Effector memory CD8-positive, alpha-beta T cell (primary cell): ENCODE measurements around the gene RAMACL.
A peak's percentile ranks its signal among the peaks of the same experiment; 100 is the strongest.
"Not testable (repeated sequence)": the region's sequence is repeated elsewhere in the genome, so short reads cannot be mapped to it uniquely, and the experiment has no call there.

ENCODE experiments used
- ATAC-seq: fragments of 150-1000 bp; cut with Tn5 transposase; replicated peaks from 2 replicates; pipeline ENCODE4 v1.10.0; 2021; ENCODE audit warnings: mild to moderate bottlenecking, moderate library complexity
- DNase-seq, 3 experiments: peaks; one replicate each; pipeline ENCODE4 v3.0.0; 2021
- H3K27ac Mint-ChIP-seq, 2 donors: one replicate each; pipeline ENCODE4 v1.8.0; 2022; ENCODE audit warnings: mild to moderate bottlenecking in 2 of 2, mixed read lengths in 2 of 2, moderate library complexity in 2 of 2
- H3K27me3 Mint-ChIP-seq, 2 donors: one replicate each; pipeline ENCODE4 v1.8.0; 2022; ENCODE audit warnings: mixed read lengths in 2 of 2
- H3K36me3 Mint-ChIP-seq: one replicate; pipeline ENCODE4 v1.8.0; 2022; ENCODE audit warnings: mild to moderate bottlenecking, moderate library complexity, mixed read lengths; ENCODE audit not compliant: insufficient read depth
- H3K4me1 Mint-ChIP-seq, 2 donors: one replicate each; pipeline ENCODE4 v1.8.0; 2022; ENCODE audit warnings: low read depth in 2 of 2, mixed read lengths in 2 of 2
- H3K4me3 Mint-ChIP-seq, 2 donors: one replicate each; pipeline ENCODE4 v1.8.0; 2022; ENCODE audit warnings: mild to moderate bottlenecking in 2 of 2, mixed read lengths in 2 of 2, moderate library complexity in 2 of 2
- H3K9me3 Mint-ChIP-seq, 2 donors: one replicate each; pipeline ENCODE4 v1.8.0; 2022; ENCODE audit warnings: mixed read lengths in 2 of 2
- total RNA-seq, 9 experiments: gene quantifications; one replicate each; lab custom pipeline; 2026; lab: John Stamatoyannopoulos, UW

The RAMACL gene
- 0.13 to 4.2 (median 0.60) reads per million in 9 experiments for total RNA-seq

- DNase-seq (peak; percentile 19 to 41 (median 26)), ATAC-seq (peak; percentile 98)
- peaks cover 5% of the 10 kb centered on the region for H3K36me3 Mint-ChIP-seq
- H3K4me1 Mint-ChIP-seq, result no peaks in the 10 kb centered on the region
- H3K4me3 Mint-ChIP-seq, result no peak within 1 kb of the TSS
- H3K9me3 Mint-ChIP-seq, result no peaks in the 10 kb centered on the region
- H3K27me3 Mint-ChIP-seq, result peaks cover 7 to 14% of the 10 kb centered on the region in 2 donors
- H3K27ac Mint-ChIP-seq, result no peak within 1 kb of the TSS
Observed at GRCh38 chr6:166586424-166587156, at the start of gene RAMACL. TSS of gene RAMACL (minus strand) at chr6:166586678. CDS start at chr6:166586477, 201 bp downstream.

- Mint-ChIP-seq H3K4me3 (no peak overlapping the region), H3K27me3 (peaks cover 88 to 94% of the 10 kb centered on the region in 2 donors), H3K4me1 (peaks cover 0 to 7% of the 10 kb centered on the region in 2 donors), H3K36me3 (no peaks in the 10 kb centered on the region), H3K9me3 (no peaks in the 10 kb centered on the region), H3K27ac (no peak overlapping the region)
- no peak for ATAC-seq
- DNase-seq, result no peak
Observed at GRCh38 chr6:166635013-166635970, 48.8 kb upstream of the RAMACL start.

- not testable (repeated sequence) for H3K4me1 Mint-ChIP-seq, ATAC-seq, DNase-seq, H3K9me3 Mint-ChIP-seq, H3K36me3 Mint-ChIP-seq, H3K27ac Mint-ChIP-seq, H3K4me3 Mint-ChIP-seq
- peaks cover 87 to 94% of the 10 kb centered on the region in 2 donors for H3K27me3 Mint-ChIP-seq
Observed at GRCh38 chr6:166634581-166634980, 48.1 kb upstream of the RAMACL start.

DNA sequence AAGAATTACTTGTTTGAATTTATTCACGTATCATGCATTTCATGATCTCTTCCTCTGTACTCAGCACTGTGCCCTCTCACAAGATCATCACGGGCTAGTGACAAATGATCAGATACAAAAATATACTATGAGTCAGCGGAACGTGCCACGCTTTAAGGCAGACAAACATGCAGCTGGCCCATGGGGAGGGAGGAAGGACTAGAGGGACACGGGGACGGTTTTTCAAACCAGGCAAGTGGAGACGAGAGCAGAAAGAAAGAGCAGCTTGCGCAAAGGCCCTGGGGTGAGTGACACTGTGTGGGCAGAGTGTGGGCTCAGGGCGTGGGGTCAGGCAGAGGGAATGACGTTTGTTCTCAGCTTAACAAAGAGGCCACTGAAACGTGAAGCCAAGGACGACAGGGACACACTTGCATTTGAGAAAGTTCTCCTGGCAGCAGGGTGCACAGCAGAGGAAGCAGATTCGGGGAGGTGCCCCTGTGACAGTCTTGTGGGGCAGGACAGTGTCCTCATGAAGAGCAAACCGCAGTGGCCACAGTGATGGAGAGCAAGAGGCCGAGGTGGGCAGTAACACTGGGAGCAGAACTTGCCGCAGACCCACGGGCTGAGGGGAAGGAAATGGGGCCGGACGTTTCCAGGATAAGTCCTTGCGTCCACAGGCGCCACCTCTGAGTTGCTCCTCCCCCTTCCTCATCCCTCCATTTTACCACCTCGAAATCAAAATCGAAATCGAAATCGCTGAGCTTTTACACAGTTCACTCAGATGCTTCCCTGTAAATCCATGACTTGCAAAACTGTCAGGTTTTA, 47.5 kb upstream of the RAMACL start:
- no peaks in the 10 kb centered on the region for H3K9me3 Mint-ChIP-seq
- no peak overlapping the region for H3K27ac Mint-ChIP-seq
- no peak for DNase-seq
- H3K4me1 Mint-ChIP-seq, result no peaks in the 10 kb centered on the region
- no peaks in the 10 kb centered on the region for H3K36me3 Mint-ChIP-seq
- H3K4me3 Mint-ChIP-seq, result no peak overlapping the region
- ATAC-seq, result no peak
- H3K27me3 Mint-ChIP-seq, result peaks cover 87 to 94% of the 10 kb centered on the region in 2 donors

DNA sequence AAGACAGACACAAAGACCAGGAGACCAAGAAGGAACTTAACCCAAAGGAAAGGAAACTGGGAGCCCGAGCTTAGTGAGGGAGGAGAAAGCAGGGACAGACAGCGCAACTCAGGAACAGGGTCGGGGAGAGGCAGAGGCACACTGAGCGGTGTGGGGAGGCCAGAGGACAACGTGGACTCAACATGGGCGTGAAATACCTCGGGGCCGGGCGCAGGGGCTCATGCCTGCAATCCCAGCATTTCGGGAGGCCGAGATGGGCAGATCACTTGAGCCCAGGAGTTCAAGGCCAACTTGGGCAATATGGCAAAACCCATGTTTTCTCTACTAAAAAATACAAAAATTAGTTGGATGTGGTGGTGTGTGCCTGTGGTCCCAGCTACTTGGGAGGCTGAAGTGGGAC, 46.3 kb upstream of the RAMACL start:
- H3K4me3 Mint-ChIP-seq, result no peak overlapping the region

DNA sequence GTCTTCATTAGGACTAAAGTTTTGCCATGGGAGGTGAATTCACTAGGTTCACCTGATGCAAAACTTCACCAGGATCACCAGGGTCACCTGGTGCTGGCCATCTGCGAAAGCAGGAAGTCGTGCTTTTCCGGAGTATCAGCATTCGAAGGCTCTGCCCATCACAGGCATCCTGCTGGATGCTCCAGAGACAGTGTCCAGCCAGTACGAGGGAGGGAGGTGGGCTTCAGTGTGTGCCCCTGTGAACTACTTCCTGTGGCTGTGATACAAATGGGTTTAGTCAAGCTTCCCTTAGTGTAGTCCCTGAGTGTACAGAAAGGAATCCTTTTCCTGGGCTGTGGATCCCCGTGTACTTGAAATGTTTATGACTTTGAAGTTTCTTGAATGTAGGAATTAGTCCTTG, 44.0 kb upstream of the RAMACL start:
- Mint-ChIP-seq H3K4me3 (no peak overlapping the region), H3K36me3 (peaks cover 16% of the 10 kb centered on the region), H3K27me3 (peaks cover 62 to 79% of the 10 kb centered on the region in 2 donors), H3K27ac (no peak overlapping the region), H3K4me1 (peaks cover 15 to 16% of the 10 kb centered on the region in 2 donors), H3K9me3 (no peaks in the 10 kb centered on the region)
- ATAC-seq (no peak), DNase-seq (no peak)

More for the DNA sequence above, 46.3 kb upstream of the RAMACL start:
- Mint-ChIP-seq H3K27me3 (peaks cover 76 to 93% of the 10 kb centered on the region in 2 donors), H3K4me1 (peaks cover 8 to 9% of the 10 kb centered on the region in 2 donors), H3K36me3 (peaks cover 8% of the 10 kb centered on the region), H3K27ac (no peak overlapping the region), H3K9me3 (no peaks in the 10 kb centered on the region)
- no peak for DNase-seq
- ATAC-seq, result no peak

DNA sequence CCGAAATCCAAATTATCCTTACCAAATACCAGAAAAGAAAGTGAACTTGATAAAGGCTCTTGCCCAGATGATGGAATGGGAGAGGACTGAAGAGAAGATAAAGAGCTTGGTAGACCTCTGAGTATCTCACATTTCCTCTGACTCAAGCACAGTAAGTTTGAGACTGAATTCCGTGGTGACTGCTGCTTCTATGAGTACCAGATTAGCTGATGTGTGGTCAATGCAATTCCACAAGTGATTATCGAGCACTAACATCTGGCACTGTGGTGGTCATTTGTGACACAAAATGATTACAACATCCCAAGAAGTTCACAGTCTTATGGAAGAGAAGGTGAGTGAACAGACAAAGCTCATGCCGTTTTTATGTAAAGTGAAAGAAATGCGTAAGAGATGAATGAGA, 43.1 kb upstream of the RAMACL start:
- Mint-ChIP-seq H3K27ac (no peak overlapping the region), H3K36me3 (peaks cover 16% of the 10 kb centered on the region), H3K4me1 (peaks cover 15 to 16% of the 10 kb centered on the region in 2 donors), H3K4me3 (no peak overlapping the region), H3K9me3 (no peaks in the 10 kb centered on the region), H3K27me3 (peaks cover 61 to 79% of the 10 kb centered on the region in 2 donors)
- DNase-seq, result no peak
- no peak for ATAC-seq

DNA sequence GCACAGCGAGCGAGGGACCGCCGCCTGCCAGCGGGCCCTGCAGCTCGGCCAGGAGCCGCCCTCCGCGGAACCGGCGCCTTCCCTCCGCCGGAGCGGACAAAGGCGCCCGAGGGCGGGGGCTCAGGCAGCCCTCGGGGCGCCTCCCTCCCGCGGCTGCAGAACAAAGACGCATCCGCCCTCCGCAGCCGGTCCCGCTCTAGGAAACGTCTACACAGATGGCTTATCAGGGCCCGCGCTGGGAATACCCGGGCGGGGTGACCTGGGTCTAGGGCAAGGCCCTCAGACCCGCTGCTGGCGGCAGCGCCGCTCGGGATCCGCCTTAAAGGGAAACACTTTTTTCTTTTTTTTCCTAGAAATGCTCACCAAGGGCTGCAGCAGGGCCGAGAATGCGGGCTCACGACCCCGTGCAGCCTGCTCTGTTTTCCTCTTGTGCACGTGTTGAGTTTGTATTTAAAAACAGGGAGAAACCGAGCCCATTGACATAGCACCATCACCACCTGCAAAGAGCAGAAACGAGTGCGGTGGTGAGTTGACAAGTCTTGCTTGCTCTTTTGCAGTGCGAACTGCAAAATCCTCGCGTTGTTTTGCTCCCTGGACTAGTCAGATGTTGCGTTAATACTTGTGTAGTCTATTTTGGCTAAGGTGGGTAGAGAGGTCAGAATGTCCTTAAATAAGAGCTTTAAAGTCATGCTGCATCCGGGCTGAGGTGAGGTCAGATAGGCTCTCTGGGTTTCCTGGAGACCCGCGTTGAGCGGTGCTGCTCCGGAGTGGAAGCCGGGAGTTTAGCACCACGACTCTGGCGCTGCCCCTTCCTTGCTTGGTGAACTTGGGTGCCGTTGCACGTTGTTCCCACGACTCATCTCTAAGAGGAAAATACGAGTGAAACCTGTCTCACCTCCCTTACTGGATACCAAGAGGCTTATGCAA, 41.7 kb upstream of the RAMACL start:
- DNase-seq (peak; percentile 17 to 42 (median 40)), ATAC-seq (peak; percentile 23)
- Mint-ChIP-seq H3K27ac (peak overlapping the region; percentile 80 to 86), H3K4me1 (peaks cover 15 to 16% of the 10 kb centered on the region in 2 donors), H3K36me3 (peaks cover 16% of the 10 kb centered on the region), H3K4me3 (peak overlapping the region; percentile 88 to 96), H3K27me3 (peaks cover 55 to 72% of the 10 kb centered on the region in 2 donors), H3K9me3 (no peaks in the 10 kb centered on the region)

DNA sequence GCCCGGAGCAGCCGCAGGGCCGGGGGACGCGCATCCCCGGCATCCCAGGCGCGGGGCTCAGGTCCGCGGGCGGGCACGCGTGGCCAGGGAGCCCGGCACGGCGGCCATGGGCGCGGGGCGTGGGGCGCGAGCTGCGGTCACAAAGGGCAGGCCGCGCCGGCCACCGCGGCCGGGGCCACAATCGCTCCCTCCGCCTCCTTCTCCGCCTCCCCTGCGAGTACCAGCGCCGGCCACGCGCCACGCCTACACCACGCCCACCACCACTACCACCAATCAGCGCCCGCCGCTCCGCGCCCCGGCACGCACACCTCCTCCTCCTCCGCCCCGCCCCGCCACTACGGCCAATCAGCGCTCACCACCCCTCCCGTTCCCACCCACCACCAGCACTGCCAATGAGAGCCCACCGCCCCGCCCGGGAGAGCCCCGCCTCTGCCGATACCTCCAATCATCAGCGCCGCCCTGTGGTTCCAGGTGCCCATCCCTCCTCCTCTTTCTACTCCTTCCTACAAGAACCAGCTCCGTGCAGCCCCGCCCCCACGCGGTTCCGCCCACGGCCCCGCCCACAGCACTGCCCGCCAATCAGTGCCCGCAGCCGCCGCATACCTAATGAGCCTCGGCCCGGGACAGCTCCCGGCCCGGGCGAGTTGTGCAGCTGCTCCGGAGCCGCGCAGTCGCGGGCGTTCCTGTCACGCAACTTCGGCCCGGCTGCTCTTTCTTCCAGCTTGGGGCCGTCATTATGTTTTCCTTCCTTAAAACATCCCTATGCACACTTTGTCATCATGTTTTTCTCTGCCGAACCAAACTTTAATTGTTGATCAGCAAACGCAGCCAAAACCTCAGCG, 40.8 kb upstream of the RAMACL start, which contains the start of gene RPS6KA2:
TSS of gene RPS6KA2 (minus strand) at position 219 of the 842 bp plus-strand sequence. CDS start 232 bp downstream, outside the sequence.
- H3K36me3 Mint-ChIP-seq, result peaks cover 16% of the 10 kb centered on the region
- peak; percentile 99 to 100 (median 100) for DNase-seq
- peak within 1 kb of the TSS; percentile 88 to 96 for H3K4me3 Mint-ChIP-seq
- ATAC-seq, result peak; percentile 84
- H3K4me1 Mint-ChIP-seq, result peaks cover 15 to 16% of the 10 kb centered on the region in 2 donors
- H3K27ac Mint-ChIP-seq, result peak within 1 kb of the TSS; percentile 80 to 86
- no peaks in the 10 kb centered on the region for H3K9me3 Mint-ChIP-seq
- H3K27me3 Mint-ChIP-seq, result peaks cover 55 to 71% of the 10 kb centered on the region in 2 donors

DNA sequence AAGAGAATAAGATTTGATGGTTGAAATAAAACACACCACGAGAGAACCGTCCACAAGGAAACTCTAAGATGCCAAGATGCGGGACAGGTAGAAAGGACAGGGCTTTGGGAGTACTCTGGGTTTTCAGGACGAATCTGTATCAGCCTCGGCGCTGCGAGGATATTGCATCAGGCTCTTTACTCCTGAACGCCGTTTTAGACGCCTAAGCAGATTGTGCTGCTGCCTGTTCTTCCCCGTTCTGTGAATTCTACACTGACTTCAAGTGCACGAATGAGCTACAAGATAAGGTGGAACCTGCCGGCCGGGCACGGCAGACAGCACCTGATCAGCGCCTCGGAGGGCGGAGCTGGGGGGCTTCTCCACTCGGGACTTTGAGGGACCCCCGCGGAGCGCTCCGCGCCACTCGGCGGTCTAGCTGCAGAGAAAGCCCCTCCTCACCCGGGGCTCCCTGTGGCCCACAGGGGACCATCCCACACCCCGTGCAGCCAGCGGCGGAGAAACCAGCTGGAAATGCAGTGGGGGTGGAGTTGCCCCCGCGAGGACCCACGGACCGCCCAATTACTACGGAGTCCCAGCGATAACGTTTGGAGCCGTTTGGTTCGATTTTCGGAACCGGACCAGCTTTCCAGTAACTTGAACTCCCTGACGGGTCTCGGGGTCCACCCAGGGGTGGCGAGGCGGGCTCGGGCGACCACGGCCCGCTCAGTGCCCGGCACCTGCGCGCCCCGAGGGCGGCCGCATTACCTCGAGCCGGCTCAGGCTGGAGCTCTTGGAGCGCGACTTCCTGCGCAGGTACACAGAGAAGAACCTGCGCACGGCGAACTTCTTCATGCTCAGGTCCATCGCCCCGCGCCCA, 39.9 kb upstream of the RAMACL start:
- peaks cover 15 to 16% of the 10 kb centered on the region in 2 donors for H3K4me1 Mint-ChIP-seq
- H3K27me3 Mint-ChIP-seq, result peaks cover 55 to 71% of the 10 kb centered on the region in 2 donors
- no peaks in the 10 kb centered on the region for H3K9me3 Mint-ChIP-seq
- H3K27ac Mint-ChIP-seq, result peak overlapping the region in 1 of 2 donors; percentile 86
- peaks cover 16% of the 10 kb centered on the region for H3K36me3 Mint-ChIP-seq
- peak; percentile 6 to 17 (median 15) for DNase-seq
- no peak for ATAC-seq
- peak overlapping the region; percentile 88 to 96 for H3K4me3 Mint-ChIP-seq
